Lower leg skin (tissue), 4 donors: ENCODE measurements around the gene STAG1. TPM values are rescaled to one million over a fixed set of nuclear protein-coding genes. Genes with fewer than 3 reads are reported as not detected.
"Not testable (repeated sequence)": the region's sequence is repeated elsewhere in the genome, so short reads cannot be mapped to it uniquely, and the experiment has no call there.

ENCODE experiments used
- DNase-seq, 2 donors: peaks; one replicate each; pipeline ENCODE4 v3.0.0-alpha.2; 2019; ENCODE audit warnings: low spot score in 2 of 2
- H3K4me3 ChIP-seq: fragments of 200-600 bp; sonication (generic); 2 replicates; pipeline ENCODE4 v1.5.1; 2017; ENCODE audit warnings: mild to moderate bottlenecking, low read depth; ENCODE audit not compliant: poor library complexity, severe bottlenecking
- POLR2A ChIP-seq, 2 donors: fragments of 450-650 bp; IDR thresholded peaks; one replicate each; pipeline ENCODE4 v1.6.1; 2016 to 2017; ENCODE audit warnings: antibody characterized with exemption in 2 of 2, mild to moderate bottlenecking in 1 of 2, moderate library complexity in 1 of 2
- WGBS, 2 donors: methylation state at CpG; one replicate each; pipeline ENCODE4 v1.1.5; 2018; 5-methylcytosine and 5-hydroxymethylcytosine counted together
- intact Hi-C: fragments of 100-400 bp; cut with DNase I; formaldehyde crosslinking; loops from one replicate; pipeline ENCODE4 v1.15.0; 2023; ENCODE audit warnings: low total_unique reads
- total RNA-seq, 4 donors: library from RNA; depleted of rRNA; stranded (reverse); fragments of >200 nt; gene quantifications; one replicate each; pipeline ENCODE4 v1.1.0, GENCODE V29; 2016
- TF ChIP-seq, protein P1 (sequence below), 3 donors: fragments of 450-650 bp; IDR thresholded peaks; one replicate each; pipeline ENCODE4 v1.5.1; 2016; ENCODE audit warnings: antibody characterized with exemption in 3 of 3, mild to moderate bottlenecking in 3 of 3, moderate library complexity in 2 of 3

The STAG1 gene
- total RNA-seq, 4 donors from 2014 or later: 32.1 to 37.7 (median 34.4) TPM

DNA sequence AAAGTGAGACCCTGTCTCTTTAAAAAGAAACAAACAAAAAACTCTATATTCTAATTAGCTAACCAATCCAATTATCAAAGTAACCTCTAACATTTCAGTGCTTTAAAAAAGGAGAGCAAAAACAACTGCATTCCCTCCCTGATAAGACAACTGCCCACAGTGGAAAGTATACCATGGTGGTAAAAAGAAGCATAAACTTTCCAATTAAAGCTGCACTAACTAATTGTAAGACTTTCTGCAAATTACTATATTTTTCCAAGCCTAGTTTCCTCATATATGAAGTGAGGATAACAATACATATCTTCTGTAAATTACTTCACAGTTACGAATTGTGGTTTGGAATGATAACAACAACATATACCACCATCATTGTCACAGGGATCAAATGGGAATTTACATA is 35.5 kb downstream of the STAG1 start:
- WGBS, 2 donors: 77 to 86% methylated on average over 1 of the region's 1 CpG
- intact Hi-C loops: no loop called here
- H3K4me3 ChIP-seq: no peak overlapping the region
- no peak for DNase-seq
- no peak for TF ChIP-seq POLR2A (IDR thresholded peaks at IDR 0.05)
- TF ChIP-seq, protein P1, sequence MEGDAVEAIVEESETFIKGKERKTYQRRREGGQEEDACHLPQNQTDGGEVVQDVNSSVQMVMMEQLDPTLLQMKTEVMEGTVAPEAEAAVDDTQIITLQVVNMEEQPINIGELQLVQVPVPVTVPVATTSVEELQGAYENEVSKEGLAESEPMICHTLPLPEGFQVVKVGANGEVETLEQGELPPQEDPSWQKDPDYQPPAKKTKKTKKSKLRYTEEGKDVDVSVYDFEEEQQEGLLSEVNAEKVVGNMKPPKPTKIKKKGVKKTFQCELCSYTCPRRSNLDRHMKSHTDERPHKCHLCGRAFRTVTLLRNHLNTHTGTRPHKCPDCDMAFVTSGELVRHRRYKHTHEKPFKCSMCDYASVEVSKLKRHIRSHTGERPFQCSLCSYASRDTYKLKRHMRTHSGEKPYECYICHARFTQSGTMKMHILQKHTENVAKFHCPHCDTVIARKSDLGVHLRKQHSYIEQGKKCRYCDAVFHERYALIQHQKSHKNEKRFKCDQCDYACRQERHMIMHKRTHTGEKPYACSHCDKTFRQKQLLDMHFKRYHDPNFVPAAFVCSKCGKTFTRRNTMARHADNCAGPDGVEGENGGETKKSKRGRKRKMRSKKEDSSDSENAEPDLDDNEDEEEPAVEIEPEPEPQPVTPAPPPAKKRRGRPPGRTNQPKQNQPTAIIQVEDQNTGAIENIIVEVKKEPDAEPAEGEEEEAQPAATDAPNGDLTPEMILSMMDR (IDR thresholded peaks at IDR 0.05): no peak

DNA sequence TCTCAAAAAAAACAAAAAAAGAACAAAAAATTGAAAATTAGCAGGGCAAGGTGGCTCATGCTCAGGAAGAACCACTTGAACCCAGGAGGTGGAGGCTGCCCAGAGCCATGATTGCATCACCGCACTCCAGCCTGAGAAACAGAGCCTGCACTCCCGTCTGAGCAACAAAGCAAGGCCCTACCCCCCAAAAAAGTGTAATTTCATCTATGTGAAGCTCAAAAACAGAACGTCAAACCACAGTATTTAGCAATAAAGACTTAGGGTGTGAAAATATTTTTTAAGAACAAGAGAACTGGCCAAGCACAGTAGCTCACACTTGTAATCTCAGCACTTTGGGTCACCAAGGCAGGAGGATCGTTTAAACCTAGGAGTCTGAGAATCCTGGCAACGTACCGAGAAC is 38.2 kb downstream of the STAG1 start:
- TF ChIP-seq, protein P1 (IDR thresholded peaks at IDR 0.05): no peak
- no peak for TF ChIP-seq POLR2A (IDR thresholded peaks at IDR 0.05)
- WGBS, 2 donors: 88 to 92% methylated on average over 6 of the region's 6 CpGs
- no peak for DNase-seq
- intact Hi-C loops: no loop called here
- no peak overlapping the region for H3K4me3 ChIP-seq

GRCh38 chr3:136712941-136713340 is 39.2 kb downstream of the STAG1 start:
- H3K4me3 ChIP-seq: no peak overlapping the region
- TF ChIP-seq, protein P1 (IDR thresholded peaks at IDR 0.05): no peak
- TF ChIP-seq POLR2A (IDR thresholded peaks at IDR 0.05): no peak
- DNase-seq: no peak
- intact Hi-C loops: no loop called here
- 90 to 91% methylated on average over 6 of the region's 6 CpGs for WGBS, 2 donors

DNA sequence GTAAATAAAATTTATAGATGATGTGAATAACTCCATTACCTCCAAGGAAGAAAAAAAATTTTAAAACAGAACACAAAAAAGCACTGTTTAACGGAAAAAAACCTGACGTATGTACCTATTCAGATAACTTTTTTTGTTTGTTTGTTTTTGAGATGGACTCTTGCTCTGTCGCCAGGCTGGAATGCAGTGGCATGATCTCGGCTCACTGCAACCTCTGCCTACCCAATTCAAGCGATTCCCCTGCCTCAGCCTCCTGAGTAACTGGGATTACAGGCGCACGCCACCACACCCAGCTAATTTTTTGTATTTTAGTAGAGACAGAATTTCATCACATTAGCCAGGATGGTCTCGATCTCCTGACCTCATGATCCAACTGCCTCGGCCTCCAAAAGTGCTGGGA is 40.3 kb downstream of the STAG1 start:
- WGBS, 2 donors: 94 to 97% methylated on average over 9 of the region's 9 CpGs
- DNase-seq, H3K4me3 ChIP-seq, intact Hi-C loops: not testable (repeated sequence)

DNA sequence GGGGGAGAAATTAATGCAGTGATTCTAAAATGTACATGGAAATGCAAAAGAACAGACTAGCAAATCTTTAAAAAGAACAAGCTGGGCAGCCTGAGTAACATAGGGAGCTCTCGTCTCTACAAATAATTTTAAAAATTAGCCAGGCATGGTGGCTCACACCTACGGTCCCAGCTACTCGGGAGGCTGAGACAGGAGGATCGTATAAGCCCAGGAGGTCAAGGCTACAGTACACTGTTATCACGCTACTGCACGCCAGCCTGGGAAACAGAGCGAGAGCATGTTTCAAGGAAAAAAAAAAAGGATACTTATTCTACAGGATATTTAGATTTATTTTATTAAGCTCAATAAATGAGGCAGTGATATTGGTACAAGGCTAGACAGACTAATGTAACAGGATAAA is 40.9 kb downstream of the STAG1 start:
- H3K4me3 ChIP-seq: no peak overlapping the region
- WGBS, 2 donors: 95 to 99% methylated on average over 7 of the region's 7 CpGs
- no peak for DNase-seq
- intact Hi-C loops: no loop called here
- TF ChIP-seq POLR2A (IDR thresholded peaks at IDR 0.05): no peak
- TF ChIP-seq, protein P1 (IDR thresholded peaks at IDR 0.05): no peak

- intact Hi-C loops: not testable (repeated sequence)
Measured at GRCh38 chr3:136709775-136710174, 42.4 kb downstream of the STAG1 start.

GRCh38 chr3:136708333-136708985 is 43.7 kb downstream of the STAG1 start:
- DNase-seq: no peak
- no peak overlapping the region for H3K4me3 ChIP-seq
- intact Hi-C loops: no loop called here
- WGBS, 2 donors: 72 to 73% methylated on average over 3 of the region's 3 CpGs
- TF ChIP-seq POLR2A (IDR thresholded peaks at IDR 0.05): no peak

More at GRCh38 chr3:136709775-136710174, 42.4 kb downstream of the STAG1 start:
- 97 to 100% methylated on average over 1 of the region's 1 CpG for WGBS, 2 donors
- not testable (repeated sequence) for DNase-seq, H3K4me3 ChIP-seq
